ENCODE results near the gene GHRH.

GRCh38 chr20:37295595-37295994 is 34.0 kb upstream of the GHRH start:
- TF ChIP-seq CTCF (IDR thresholded peaks at IDR 0.05 in 2 of 3, conservative IDR thresholded peaks at IDR 0.05 in 1 of 3; ENCODE audit: borderline replicate concordance in 1 of 3, insufficient read depth in 1 of 3, low read depth in 2 of 3, low read length in 2 of 3), result no peak
- no peak for TF ChIP-seq CEBPB (IDR thresholded peaks at IDR 0.05; ENCODE audit: low read depth)
- TF ChIP-seq POLR2A (IDR thresholded peaks at IDR 0.05; ENCODE audit: borderline replicate concordance, extremely low read depth, insufficient read depth, insufficient read length), result no peak
- no peak for TF ChIP-seq RAD21 (IDR thresholded peaks at IDR 0.05; ENCODE audit: low read depth)
- no peak for TF ChIP-seq REST (IDR thresholded peaks at IDR 0.05; ENCODE audit: low read depth)
- no peak for TF ChIP-seq EZH2 (IDR thresholded peaks at IDR 0.05)
- TF ChIP-seq SRF (IDR thresholded peaks at IDR 0.05; ENCODE audit: low read depth), result no peak
- TF ChIP-seq EGR1 (IDR thresholded peaks at IDR 0.05; ENCODE audit: low read depth), result no peak
- TF ChIP-seq POLR2AphosphoS5 (IDR thresholded peaks at IDR 0.05; ENCODE audit: low read depth, low read length), result no peak
- TF ChIP-seq SIN3A (IDR thresholded peaks at IDR 0.05; ENCODE audit: low read depth), result no peak

Data from HCT116 (cell line).